TTC549 (cell line): Measurements from ENCODE around the gene IL22RA2.

Experiments
- FAIRE-seq: peaks from 2 replicates; lab custom pipeline; 2012; peaks lifted over from hg19 to GRCh38; lab: Jason Lieb, UNC

IL22RA2 gene

DNA sequence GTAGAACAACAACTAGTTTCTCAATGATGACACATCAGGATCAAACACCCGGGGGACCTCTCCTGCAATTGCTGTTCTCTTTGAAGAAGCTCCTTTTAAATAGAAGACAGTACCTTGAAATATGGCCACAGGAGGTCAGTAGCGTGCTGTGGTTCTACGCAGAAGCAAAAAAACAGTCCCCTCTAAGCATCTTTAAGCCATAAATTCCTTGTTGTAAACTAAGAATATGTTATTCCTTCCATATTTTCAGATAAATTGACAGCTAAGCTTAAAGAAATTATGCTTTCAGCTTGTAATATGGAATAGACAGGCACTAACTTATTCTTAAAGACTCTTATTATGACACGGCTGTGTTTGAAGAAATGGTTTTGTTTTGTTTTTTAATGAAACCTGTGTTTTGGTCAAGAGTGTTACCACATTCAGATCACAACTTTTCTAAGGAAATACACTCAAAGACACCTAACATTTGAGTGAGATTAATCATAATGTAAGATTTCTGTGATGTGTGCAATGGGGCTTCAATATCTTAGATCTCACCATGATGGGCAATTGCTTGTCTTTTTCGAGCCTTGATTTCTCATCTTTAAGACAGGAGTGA lies 78.9 kb downstream of the IL22RA2 start:
- FAIRE-seq: peak; percentile 87
